DMS153 (cell line): ENCODE measurements around the gene ID4.
"Not testable (repeated sequence)": the region's sequence is repeated elsewhere in the genome, so short reads cannot be mapped to it uniquely, and the experiment has no call there.

Experiments
- DNase-seq: peaks from one replicate; lab custom pipeline; 2025; lab: John Stamatoyannopoulos, UW

ID4 gene

DNA sequence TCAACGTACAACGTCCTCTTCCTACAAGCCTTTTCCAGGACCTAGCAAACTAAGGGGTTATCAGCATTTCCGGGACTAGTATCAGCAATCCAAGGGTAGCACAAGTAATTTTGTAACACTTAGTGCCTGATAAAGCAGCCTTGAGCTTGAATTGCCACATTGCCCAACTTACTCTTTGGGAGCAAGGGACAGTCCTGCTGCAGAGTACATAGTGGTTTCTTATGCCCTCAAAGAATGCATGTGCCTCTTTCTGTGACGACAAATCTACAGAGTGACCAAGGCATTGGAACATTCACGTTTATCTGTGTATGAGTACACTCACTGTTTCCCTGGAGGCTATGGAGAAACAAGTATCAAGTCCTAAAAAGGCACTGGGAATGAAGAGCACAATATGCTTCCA lies 3.2 kb upstream of the ID4 start:
- DNase-seq, result no peak

GRCh38 chr6:19834858-19835257 lies 2.3 kb upstream of the ID4 start:
- DNase-seq, result no peak

DNA sequence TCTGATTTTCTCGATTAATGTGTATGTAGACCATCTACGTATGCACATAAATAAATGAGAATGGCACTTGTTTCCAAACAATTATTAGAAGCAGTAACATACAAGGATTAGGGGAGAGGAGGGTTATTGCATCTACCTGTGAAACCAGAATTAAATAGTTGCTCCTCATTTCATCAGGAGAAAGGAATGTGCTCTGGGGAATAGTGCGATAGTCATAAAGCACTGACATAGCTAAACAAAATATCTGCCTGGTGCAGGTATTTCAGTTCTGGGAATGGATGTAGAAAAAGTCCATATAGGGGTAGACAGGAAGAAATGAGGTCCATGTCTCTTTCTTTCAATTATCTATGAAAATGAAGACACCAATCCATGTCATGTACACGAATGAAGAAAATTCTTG lies 1.6 kb upstream of the ID4 start:
- no peak for DNase-seq

DNA sequence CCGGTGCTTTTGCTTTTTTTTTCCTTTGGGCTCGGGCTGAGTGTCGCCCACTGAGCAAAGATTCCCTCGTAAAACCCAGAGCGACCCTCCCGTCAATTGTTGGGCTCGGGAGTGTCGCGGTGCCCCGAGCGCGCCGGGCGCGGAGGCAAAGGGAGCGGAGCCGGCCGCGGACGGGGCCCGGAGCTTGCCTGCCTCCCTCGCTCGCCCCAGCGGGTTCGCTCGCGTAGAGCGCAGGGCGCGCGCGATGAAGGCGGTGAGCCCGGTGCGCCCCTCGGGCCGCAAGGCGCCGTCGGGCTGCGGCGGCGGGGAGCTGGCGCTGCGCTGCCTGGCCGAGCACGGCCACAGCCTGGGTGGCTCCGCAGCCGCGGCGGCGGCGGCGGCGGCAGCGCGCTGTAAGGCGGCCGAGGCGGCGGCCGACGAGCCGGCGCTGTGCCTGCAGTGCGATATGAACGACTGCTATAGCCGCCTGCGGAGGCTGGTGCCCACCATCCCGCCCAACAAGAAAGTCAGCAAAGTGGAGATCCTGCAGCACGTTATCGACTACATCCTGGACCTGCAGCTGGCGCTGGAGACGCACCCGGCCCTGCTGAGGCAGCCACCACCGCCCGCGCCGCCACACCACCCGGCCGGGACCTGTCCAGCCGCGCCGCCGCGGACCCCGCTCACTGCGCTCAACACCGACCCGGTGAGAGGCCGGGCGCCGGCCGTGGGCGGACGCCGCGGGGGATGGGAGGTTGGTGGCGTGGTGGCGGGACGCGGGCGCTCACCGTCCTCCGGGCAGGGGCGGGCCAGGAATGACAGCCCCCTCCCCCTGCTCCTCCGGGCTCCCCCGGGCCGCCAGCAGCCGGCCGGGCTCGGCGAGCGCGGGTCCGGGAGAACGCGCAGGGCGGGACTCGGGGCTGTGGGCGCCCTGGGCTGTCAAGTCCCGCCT lies 606 bp downstream of the ID4 start:
- DNase-seq, result no peak

DNA sequence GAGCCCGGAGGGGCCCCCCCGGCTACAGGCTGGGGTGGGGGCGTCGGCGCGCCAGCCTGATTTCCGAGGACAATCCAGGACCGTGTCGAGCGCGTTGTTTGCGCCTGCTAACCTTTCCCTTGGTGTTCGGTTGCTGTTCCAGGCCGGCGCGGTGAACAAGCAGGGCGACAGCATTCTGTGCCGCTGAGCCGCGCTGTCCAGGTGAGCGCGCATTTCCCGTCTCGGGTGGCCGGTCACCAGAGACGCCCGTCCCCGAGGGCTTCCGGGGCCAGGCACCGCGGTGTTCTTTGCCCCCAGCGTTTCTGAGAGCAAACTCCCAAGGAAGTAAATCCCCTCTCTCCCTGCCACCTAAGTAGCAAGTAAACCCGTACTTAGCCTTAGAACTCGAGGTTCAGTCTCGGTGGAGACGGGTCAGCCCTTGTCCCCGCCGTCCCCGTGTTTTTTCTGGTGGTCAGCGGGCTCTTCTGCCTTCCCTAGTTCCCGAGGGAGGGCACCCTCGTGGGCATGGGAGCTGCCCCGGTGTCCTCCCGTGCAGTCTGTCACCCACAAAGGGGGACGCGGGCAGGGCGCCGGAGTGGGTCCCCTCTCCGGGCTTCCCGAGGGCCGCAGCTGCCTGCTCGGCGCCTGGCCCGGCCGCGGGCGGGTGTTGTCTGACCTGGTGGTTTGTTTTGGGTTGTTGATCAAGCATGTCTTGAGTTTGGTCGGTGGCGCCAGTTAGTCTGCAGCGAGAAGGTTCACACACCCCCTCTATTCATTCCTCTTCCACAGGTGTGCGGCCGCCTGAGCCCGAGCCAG lies 1.5 kb downstream of the ID4 start:
- peak; percentile 83 for DNase-seq

DNA sequence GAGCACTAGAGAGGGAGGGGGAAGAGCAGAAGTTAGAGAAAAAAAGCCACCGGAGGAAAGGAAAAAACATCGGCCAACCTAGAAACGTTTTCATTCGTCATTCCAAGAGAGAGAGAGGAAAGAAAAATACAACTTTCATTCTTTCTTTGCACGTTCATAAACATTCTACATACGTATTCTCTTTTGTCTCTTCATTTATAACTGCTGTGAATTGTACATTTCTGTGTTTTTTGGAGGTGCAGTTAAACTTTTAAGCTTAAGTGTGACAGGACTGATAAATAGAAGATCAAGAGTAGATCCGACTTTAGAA lies 2.0 kb downstream of the ID4 start:
- DNase-seq, result no peak

- no peak for DNase-seq
Observed at GRCh38 chr6:19839788-19840187, 2.6 kb downstream of the ID4 start.

GRCh38 chr6:19841181-19841580 lies 4.0 kb downstream of the ID4 start:
- DNase-seq, result no peak

DNA sequence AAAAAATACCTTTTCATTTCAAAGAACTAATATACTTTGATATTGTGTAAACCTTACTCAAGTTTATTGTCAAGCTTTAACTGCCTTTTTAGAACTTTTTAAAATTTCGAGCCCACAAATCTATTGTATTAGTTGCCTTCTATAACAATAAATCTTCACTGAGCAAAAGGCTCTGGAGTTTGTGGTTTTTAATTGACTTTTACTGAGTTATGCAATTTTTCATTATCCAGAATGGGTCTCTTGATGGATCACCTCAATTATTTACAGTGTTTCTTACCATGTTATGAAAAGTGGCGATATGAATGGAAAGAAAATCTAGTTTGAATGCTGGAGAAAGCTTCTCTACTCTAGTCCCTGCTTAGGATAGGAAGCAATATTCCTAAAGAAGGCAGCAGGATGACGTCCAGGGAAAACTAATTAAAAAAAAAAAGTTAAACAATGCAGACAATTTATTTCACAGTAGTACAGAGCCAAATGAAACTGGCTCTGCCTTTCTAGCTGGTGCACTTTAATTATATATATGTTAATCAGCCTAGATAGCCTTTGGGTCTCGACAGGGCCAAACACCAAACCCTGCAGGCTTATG lies 5.0 kb downstream of the ID4 start:
- DNase-seq, result no peak

DNA sequence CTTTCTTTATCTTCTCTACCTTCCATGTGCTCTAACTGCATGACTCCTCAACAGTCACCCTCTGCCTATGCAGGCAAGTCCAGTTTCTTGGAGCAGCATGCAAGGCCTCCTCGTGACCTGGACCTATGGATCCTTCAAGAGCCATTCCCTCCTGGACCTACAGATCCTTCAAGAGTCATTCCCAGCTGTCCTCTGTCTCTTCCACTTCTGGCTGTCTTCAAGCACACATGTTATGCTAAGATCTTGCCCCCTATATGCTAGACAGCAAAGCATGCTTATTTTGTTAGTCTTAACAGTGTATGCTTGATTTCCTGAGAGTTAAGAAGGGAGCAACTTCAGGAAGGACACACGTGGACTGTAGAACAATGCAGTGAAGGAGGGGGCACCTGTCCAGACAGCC lies 7.5 kb downstream of the ID4 start:
- DNase-seq, result no peak

- no peak for DNase-seq
Observed at GRCh38 chr6:19845266-19846041, 8.3 kb downstream of the ID4 start.

DNA sequence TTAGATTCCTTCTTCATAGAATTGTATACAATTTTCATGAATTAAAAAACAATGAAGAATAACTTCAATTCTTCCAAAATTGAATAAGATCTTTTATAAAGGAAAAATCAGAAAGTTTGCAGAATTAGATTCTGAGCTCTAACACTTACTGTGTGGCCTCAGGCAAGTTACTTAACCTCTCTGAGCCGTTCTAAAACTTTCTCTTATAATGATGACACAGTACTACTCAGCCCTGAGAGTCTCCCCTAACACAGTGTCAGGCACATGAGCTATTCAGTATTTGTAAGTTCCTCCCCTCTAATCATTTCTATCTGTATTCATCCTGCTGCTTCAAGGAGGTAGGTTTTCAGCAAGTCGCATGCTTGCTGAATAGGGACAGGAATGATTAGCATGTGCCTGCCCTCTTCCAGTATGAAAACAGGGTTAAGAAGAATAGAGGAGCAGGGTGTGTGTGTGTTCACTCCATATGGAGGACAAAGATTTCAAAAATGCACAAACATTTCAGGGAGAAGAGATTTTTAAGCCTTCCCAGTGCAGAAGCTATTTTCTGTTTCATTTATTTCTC lies 11.4 kb downstream of the ID4 start:
- DNase-seq, result no peak

GRCh38 chr6:19849196-19849595 lies 12.0 kb downstream of the ID4 start:
- no peak for DNase-seq

GRCh38 chr6:19849755-19850154 lies 12.6 kb downstream of the ID4 start:
- DNase-seq, result no peak

DNA sequence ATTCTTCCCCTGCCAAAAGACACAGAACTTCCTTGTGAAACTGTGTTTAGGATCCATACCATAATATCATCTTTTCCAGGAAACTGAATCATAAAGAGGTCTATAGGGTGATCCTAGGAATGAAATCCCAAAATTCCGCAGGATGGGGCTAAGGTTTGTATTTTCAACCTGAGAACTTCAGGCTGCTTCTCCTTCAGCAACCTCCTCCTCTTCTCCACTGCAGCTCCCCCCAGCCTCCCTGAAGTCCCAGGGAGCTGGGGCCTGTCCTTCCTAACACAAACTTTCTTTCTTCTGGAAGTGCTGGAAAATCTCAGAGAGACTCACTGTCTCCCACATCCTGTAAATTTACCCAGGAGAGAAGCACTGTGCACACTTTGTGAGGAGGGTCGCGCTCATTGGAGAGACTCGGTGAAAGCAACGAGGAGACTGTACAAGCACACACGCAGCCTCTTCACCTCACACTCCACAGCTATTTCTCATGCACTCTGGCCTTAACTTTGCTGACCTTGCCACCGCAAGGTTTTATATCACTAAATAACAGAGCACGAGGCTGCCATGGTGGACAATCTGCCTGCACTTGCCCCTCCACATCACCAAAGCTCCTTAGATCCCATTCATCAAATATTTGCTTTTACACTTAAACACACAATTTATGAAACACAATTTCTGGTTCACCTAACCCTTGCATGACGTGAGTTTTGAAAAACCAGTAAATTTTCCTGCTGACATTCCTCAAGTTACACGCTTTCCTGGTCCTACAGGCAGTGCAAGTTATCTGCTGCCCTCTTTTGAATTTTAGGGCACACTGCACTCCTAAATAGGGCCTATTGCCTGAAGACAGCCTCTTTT lies 14.3 kb downstream of the ID4 start:
- DNase-seq, result peak; percentile 85

GRCh38 chr6:19852090-19852457 lies 14.9 kb downstream of the ID4 start:
- DNase-seq, result no peak

DNA sequence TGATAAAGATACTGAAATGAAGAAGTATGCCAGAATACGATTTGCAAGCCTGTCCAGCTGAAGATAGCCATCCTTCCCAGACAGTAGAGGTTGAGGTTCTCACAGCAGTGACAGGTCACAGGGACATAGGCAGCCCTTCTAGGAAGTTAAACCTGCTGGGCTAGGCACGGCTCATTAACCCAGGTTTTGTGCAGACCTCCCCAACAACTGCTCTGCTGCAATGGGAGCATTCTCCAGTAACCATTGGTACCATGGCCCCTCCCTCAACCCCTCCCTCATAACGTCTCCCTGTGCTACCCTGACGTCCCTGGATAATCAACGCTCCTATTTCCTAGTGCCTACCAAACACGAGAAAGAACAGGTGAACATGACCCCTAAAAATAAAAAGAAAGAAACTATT lies 15.8 kb downstream of the ID4 start:
- DNase-seq, result no peak

DNA sequence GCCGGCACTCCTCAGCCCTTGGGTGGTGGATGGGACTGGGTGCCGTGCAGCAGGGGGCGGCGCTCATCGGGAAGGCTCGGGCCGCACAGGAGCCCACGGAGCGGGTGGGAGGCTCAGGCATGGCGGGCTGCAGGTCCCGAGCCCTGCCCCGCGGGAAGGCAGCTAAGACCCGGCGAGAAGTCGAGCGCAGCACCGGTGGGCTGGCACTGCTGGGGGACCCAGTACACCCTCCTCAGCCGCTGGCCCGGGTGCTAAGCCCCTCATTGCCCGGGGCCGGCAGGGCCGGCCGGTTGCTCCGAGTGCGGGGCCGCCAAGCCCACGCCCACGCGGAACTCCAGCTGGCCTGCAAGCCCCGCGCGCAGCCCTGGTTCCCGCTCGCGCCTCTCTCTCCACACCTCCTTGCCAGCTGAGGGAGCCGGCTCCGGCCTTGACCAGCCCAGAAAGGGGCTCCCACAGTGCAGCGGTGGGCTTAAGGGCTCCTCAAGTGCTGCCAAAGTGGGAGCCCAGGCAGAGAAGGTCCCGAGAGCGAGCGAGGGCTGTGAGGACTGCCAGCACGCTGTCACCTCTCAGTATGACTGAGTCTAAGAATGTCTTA lies 17.3 kb downstream of the ID4 start:
- DNase-seq, result not testable (repeated sequence)

DNA sequence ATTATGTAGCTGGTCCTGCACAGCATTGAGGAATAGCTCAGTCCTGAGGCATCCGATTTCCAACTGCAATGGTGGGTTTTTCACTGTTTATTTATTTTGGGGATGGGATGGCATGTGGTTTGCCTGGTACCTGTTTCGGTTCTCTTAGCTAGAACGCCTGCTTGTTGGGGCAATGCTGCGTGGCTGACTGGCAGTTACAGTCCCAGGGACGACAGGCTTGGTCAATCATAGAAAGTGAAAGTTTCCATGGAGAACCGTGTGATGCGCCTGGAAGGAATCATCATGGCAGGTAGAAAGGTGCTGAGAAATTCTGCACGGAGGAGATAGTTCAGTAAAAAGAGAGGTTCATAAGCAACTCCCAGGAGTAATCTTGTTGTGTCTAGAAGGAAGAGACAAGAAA lies 18.4 kb downstream of the ID4 start:
- no peak for DNase-seq

- DNase-seq, result no peak
Observed at GRCh38 chr6:19857139-19857538, 20.0 kb downstream of the ID4 start.

- no peak for DNase-seq
Observed at GRCh38 chr6:19857703-19858102, 20.5 kb downstream of the ID4 start.
